ENCODE results near the gene DCAF4. TPM values are rescaled to one million over a fixed set of nuclear protein-coding genes. Genes with fewer than 3 reads are reported as not detected.

DCAF4 gene
- total RNA-seq, 1 donor from 2014 or later: 10.3 TPM

- DNase-seq: no peak
Observed at GRCh38 chr14:72894623-72895378, 31.5 kb upstream of the DCAF4 start.

- DNase-seq: no peak
Observed at GRCh38 chr14:72898448-72898847, 27.8 kb upstream of the DCAF4 start.

- DNase-seq: no peak
Observed at GRCh38 chr14:72901361-72901760, 24.9 kb upstream of the DCAF4 start.

- DNase-seq: no peak
Observed at GRCh38 chr14:72902801-72903530, 23.3 kb upstream of the DCAF4 start.

- DNase-seq: no peak
Observed at GRCh38 chr14:72903716-72904115, 22.5 kb upstream of the DCAF4 start.

GRCh38 chr14:72904218-72904617 is 22.0 kb upstream of the DCAF4 start:
- no peak for DNase-seq

- DNase-seq: peak; percentile 50
Observed at GRCh38 chr14:72904840-72905561, 21.3 kb upstream of the DCAF4 start.

GRCh38 chr14:72906316-72906715 is 19.9 kb upstream of the DCAF4 start:
- no peak for DNase-seq

GRCh38 chr14:72906879-72907278 is 19.4 kb upstream of the DCAF4 start:
- DNase-seq: no peak

GRCh38 chr14:72907886-72908285 is 18.4 kb upstream of the DCAF4 start:
- no peak for DNase-seq

GRCh38 chr14:72909163-72909562 is 17.1 kb upstream of the DCAF4 start:
- DNase-seq: no peak

- DNase-seq: no peak
Observed at GRCh38 chr14:72913809-72914208, 12.5 kb upstream of the DCAF4 start.

- DNase-seq: no peak
Observed at GRCh38 chr14:72916174-72916573, 10.1 kb upstream of the DCAF4 start.

GRCh38 chr14:72917094-72917802 is 9.0 kb upstream of the DCAF4 start:
- DNase-seq: no peak

- DNase-seq: no peak
Observed at GRCh38 chr14:72920008-72920407, 6.3 kb upstream of the DCAF4 start.

GRCh38 chr14:72921396-72921795 is 4.9 kb upstream of the DCAF4 start:
- DNase-seq: no peak

- no peak for DNase-seq
Observed at GRCh38 chr14:72924337-72924736, 1.9 kb upstream of the DCAF4 start.

- DNase-seq: no peak
Observed at GRCh38 chr14:72925171-72925759, 999 bp upstream of the DCAF4 start.

- DNase-seq: no peak
Observed at GRCh38 chr14:72925815-72926291, 411 bp upstream of the DCAF4 start.

GRCh38 chr14:72928872-72929271 is 2.6 kb downstream of the DCAF4 start:
- DNase-seq: no peak

GRCh38 chr14:72929316-72930080 is 3.2 kb downstream of the DCAF4 start:
- no peak for DNase-seq
